ENCODE measurements around the gene USB1. TPM values are rescaled to one million over a fixed set of nuclear protein-coding genes. Genes with fewer than 3 reads are reported as not detected.
"Not testable (repeated sequence)": the region's sequence is repeated elsewhere in the genome, so short reads cannot be mapped to it uniquely, and the experiment has no call there.

Gene USB1
- total RNA-seq, 1 donor from 2014 or later, result 43.0 TPM

DNA sequence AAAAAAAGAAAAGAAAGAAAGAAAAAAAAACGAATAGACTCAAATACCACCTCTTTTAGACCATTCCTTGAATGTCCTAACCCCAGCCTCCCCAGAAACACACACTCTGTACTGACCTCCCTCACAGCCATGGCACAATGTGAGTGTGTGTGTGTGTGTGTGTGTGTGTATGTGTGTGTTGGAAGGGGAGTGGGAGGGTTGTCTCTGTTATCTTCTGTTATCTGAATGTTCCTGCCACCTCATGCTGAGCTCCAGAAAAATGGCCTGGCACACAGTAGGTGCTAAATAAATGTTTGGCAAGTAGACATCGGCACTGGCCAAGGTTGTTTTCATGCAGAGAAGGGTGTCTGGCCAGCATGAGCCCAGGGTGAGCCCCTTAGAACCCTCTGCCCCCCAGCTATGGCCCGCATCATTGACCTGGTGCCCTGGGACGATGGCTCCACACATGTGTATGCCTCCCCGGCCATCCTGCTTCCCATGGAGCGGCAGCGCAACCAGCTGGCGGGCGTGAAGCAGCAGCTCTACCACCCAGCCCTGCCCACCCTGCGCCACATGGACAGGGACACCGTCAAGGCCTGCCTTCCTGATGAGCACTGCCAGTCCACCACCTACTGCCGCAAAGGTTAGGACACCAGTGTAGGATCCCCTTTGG is 23.7 kb upstream of the USB1 start:
- TF ChIP-seq, protein P1, sequence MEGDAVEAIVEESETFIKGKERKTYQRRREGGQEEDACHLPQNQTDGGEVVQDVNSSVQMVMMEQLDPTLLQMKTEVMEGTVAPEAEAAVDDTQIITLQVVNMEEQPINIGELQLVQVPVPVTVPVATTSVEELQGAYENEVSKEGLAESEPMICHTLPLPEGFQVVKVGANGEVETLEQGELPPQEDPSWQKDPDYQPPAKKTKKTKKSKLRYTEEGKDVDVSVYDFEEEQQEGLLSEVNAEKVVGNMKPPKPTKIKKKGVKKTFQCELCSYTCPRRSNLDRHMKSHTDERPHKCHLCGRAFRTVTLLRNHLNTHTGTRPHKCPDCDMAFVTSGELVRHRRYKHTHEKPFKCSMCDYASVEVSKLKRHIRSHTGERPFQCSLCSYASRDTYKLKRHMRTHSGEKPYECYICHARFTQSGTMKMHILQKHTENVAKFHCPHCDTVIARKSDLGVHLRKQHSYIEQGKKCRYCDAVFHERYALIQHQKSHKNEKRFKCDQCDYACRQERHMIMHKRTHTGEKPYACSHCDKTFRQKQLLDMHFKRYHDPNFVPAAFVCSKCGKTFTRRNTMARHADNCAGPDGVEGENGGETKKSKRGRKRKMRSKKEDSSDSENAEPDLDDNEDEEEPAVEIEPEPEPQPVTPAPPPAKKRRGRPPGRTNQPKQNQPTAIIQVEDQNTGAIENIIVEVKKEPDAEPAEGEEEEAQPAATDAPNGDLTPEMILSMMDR (IDR thresholded peaks at IDR 0.05; ENCODE audit: unreplicated experiment), result no peak
- DNase-seq (ENCODE audit: low spot score, unreplicated experiment), result no peak
- Mint-ChIP-seq H3K4me1 (ENCODE audit: low read depth) (peaks cover 3% of the 10 kb centered on the region), H3K27me3 (peaks cover 21% of the 10 kb centered on the region), H3K36me3 (ENCODE audit: insufficient read depth) (no peaks in the 10 kb centered on the region), H3K9me3 (ENCODE audit: low read depth) (no peaks in the 10 kb centered on the region), H3K27ac (no peak overlapping the region), H3K4me3 (ENCODE audit: low read depth) (no peak overlapping the region)

DNA sequence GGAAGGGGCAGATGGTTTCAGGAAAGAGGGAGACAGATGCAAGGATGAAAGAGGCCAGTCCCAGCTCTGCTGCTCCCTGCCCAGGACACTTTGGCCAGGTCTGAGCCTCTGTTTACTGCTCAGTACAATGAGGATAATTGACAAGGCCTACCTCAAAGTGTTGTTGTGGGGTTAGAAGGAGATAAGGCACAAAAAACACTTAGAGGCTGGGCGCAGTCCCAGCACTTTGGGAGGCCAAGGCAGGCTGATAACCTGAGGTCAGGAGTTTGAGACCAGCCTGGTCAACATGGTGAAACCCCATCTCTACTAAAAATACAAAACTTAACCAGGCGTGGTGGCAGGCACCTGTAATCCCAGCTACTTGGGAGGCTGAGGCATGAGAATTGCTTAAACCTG is 23.1 kb upstream of the USB1 start:
- not testable (repeated sequence) for H3K4me1 Mint-ChIP-seq (ENCODE audit: low read depth); H3K36me3 Mint-ChIP-seq (ENCODE audit: insufficient read depth); DNase-seq (ENCODE audit: low spot score, unreplicated experiment); H3K4me3 Mint-ChIP-seq (ENCODE audit: low read depth); H3K9me3 Mint-ChIP-seq (ENCODE audit: low read depth); H3K27ac Mint-ChIP-seq
- H3K27me3 Mint-ChIP-seq, result peaks cover 21% of the 10 kb centered on the region

DNA sequence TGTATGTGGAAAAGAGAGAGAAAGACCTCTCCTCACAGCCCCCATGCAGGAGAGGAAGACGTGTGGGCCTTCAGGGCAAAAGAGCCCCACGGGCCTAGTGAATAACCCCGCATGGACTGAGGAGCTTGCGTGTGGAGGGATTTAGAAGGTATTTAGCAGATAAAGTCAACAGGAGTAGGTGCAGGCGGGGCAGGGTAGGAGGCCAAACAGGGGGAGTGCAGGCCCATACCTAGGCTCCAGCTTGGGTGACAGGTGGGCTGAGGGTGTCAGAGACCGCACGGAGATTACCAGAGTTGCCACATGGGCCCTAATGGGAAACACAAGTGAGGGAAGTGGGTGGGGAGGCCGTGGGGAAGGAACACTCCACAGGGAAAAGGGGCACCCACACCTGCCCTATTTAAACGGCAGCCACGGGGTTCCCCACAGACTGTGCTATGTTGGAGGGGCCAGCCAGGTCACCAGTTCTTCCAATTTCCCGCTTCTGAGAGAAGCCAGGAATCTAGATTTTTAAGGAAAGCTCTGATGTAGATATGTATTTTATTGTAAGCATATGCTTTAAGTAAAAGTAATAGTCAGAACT is 22.1 kb upstream of the USB1 start:
- no peak for DNase-seq (ENCODE audit: low spot score, unreplicated experiment)
- Mint-ChIP-seq H3K9me3 (ENCODE audit: low read depth) (no peaks in the 10 kb centered on the region), H3K36me3 (ENCODE audit: insufficient read depth) (no peaks in the 10 kb centered on the region), H3K4me1 (ENCODE audit: low read depth) (peaks cover 3% of the 10 kb centered on the region), H3K27me3 (peaks cover 17% of the 10 kb centered on the region), H3K27ac (no peak overlapping the region), H3K4me3 (ENCODE audit: low read depth) (no peak overlapping the region)
- TF ChIP-seq, protein P1 (IDR thresholded peaks at IDR 0.05; ENCODE audit: unreplicated experiment), result no peak

DNA sequence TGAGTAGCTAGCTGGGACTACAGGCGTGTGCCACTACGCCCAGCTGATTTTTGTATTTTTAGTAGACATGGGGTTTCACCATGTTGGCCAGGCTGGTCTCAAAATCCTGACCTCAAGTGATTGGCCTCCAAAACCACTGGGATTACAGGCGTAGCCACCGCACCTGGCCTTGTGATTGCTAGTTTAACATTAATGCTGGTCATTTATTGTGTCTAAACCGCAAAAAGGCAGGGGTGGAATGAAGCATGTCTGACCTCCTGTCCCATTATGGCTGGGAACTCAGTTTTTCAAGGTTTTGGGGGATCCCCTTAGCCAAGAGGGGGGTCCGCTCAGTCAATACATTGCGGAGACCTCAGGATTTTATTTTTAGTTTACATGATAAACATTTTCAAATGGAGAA is 19.6 kb upstream of the USB1 start:
- Mint-ChIP-seq H3K9me3 (ENCODE audit: low read depth) (no peaks in the 10 kb centered on the region), H3K4me3 (ENCODE audit: low read depth) (no peak overlapping the region), H3K36me3 (ENCODE audit: insufficient read depth) (no peaks in the 10 kb centered on the region), H3K27ac (no peak overlapping the region), H3K27me3 (peaks cover 43% of the 10 kb centered on the region), H3K4me1 (ENCODE audit: low read depth) (peaks cover 5% of the 10 kb centered on the region)
- DNase-seq (ENCODE audit: low spot score, unreplicated experiment), result no peak
- TF ChIP-seq, protein P1 (IDR thresholded peaks at IDR 0.05; ENCODE audit: unreplicated experiment), result no peak

DNA sequence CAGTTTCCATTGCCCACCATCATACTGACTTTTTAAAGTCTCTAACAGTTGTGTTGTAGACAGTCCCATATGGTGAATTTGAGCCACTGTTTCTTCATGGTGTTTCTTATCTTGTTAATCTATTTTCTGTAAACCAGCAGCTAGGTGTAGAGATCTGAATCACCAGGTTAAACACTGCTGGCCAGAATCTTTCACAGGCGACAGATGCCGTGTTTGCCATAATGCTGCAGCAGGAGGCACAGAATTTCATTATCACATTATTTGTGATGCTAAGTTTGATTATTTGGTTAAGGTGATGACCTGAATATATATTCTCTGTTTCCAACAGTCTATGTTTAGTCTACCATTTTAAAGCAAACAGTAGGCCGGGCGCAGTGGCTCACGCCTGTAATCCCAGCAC is 18.8 kb upstream of the USB1 start:
- Mint-ChIP-seq H3K27me3 (peaks cover 50% of the 10 kb centered on the region), H3K4me1 (ENCODE audit: low read depth) (peaks cover 5% of the 10 kb centered on the region), H3K36me3 (ENCODE audit: insufficient read depth) (no peaks in the 10 kb centered on the region), H3K27ac (no peak overlapping the region), H3K4me3 (ENCODE audit: low read depth) (no peak overlapping the region), H3K9me3 (ENCODE audit: low read depth) (no peaks in the 10 kb centered on the region)
- DNase-seq (ENCODE audit: low spot score, unreplicated experiment), result no peak
- TF ChIP-seq, protein P1 (IDR thresholded peaks at IDR 0.05; ENCODE audit: unreplicated experiment), result no peak

Data from progenitor cell of endocrine pancreas (in vitro differentiated cells).